Spleen (tissue), 7 donors: ENCODE measurements around the gene FURIN.
A peak's percentile ranks its signal among the peaks of the same experiment; 100 is the strongest.

Source experiments
- CTCF ChIP-seq, 11 experiments: fragments of 200-600 bp in 7 of 11; fragments of 450-650 bp in 4 of 11; sonication (generic) in 4 of 11; IDR thresholded peaks in 8 of 11; conservative IDR thresholded peaks in 3 of 11; 1 replicate in 7 of 11; 2 replicates in 4 of 11; pipeline versions ENCODE4 v1.4.0 to v1.8.0; 2016 to 2021; ENCODE audit warnings: antibody characterized with exemption in 11 of 11, inconsistent platforms in 4 of 11, mild to moderate bottlenecking in 1 of 11
- POLR2A ChIP-seq, 3 donors: fragments of 450-650 bp; IDR thresholded peaks; one replicate each; pipeline ENCODE4 v1.5.1; 2017; ENCODE audit warnings: antibody characterized with exemption in 3 of 3, mild to moderate bottlenecking in 1 of 3
- donor health status: DM: no; HTN: no; CAD: no; lungs with moderate emphysema.
- donor health status: DM: no; HTN: no; CAD: no.
- donor health status: DM: no; HTN: no; CAD: no.

GRCh38 chr15:90886291-90886614 is 17.9 kb downstream of the FURIN start:
- peak in 4 of 11 experiments; percentile 6 to 56 (median 40) for TF ChIP-seq CTCF (IDR thresholded peaks at IDR 0.05 in 8 of 11, conservative IDR thresholded peaks at IDR 0.05 in 3 of 11)
- no peak for TF ChIP-seq POLR2A (IDR thresholded peaks at IDR 0.05)
